GM12878 (cell line): ENCODE measurements around the gene UNC45A. TPM values are rescaled to one million over a fixed set of nuclear protein-coding genes. Genes with fewer than 3 reads are reported as not detected.

Experiments
- CBX3 ChIP-seq: fragments of 200-600 bp; sonication (generic); IDR thresholded peaks from 2 replicates; pipeline ENCODE4 v1.6.1; 2016; ENCODE audit warnings: low read depth, borderline replicate concordance
- IRF4 ChIP-seq: IDR thresholded peaks from 2 replicates; pipeline ENCODE4 v1.6.1; 2011; ENCODE audit warnings: low read depth, low read length
- RELA ChIP-seq: fragments of 450-650 bp; IDR thresholded peaks from 2 replicates; pipeline ENCODE4 v1.8.0; 2014; ENCODE audit warnings: borderline replicate concordance; ENCODE audit not compliant: partially characterized antibody
- SPI1 ChIP-seq: IDR thresholded peaks from 2 replicates; pipeline ENCODE4 v1.6.1; 2011; ENCODE audit warnings: low read depth, mild to moderate bottlenecking, low read length, moderate library complexity, borderline replicate concordance; ENCODE audit not compliant: insufficient read depth
- SREBF1 ChIP-seq: IDR thresholded peaks from 2 replicates; pipeline ENCODE4 v1.6.1; 2012; ENCODE audit warnings: mild to moderate bottlenecking, low read length
- polyA plus RNA-seq, 11 experiments: library from polyadenylated mRNA; depleted of rRNA in 4 of 11; unstranded in 6 of 11; stranded (reverse) in 5 of 11; fragments of >200 nt; fragmentation: Nextera tagmentation in 4 of 11; fragmentation: Illumina TruSeq in 1 of 11; extraction: Ambion mirVana in 4 of 11; extraction: Trizol in 1 of 11; gene quantifications; 1 replicate in 1 of 11; 2 replicates in 10 of 11; pipeline versions ENCODE4 v1.2.1 to v1.2.3, GENCODE V29; 2011 to 2016; ENCODE audit warnings: inconsistent platforms in 2 of 11, missing spikeins in 2 of 11, low read depth in 1 of 11
- total RNA-seq, 4 experiments: library from RNA; depleted of rRNA in 3 of 4; stranded (reverse); fragments of >200 nt in 3 of 4; fragmentation: Illumina TruSeq in 1 of 4; extraction: Trizol in 1 of 4; gene quantifications; 2 replicates each; pipeline versions ENCODE4 v1.2.1 to v1.2.3, GENCODE V29; 2013 to 2021
- TF ChIP-seq, protein P1 (sequence below): fragments of 450-650 bp; IDR thresholded peaks from 2 replicates; pipeline ENCODE4 v1.6.1; 2017; ENCODE audit warnings: mild to moderate bottlenecking, moderate library complexity
- TF ChIP-seq, protein P2 (sequence below): IDR thresholded peaks from 2 replicates; pipeline ENCODE4 v1.6.1; 2012; ENCODE audit warnings: improper control_type of control experiment, low read depth, low read length; ENCODE audit not compliant: insufficient replicate concordance
- TF ChIP-seq, protein P3 (sequence below): fragments of 150-350 bp; IDR thresholded peaks from 2 replicates; pipeline ENCODE4 v1.6.1; 2016; ENCODE audit warnings: low read depth, low read length
- TF ChIP-seq, protein P4 (sequence below): fragments of 450-650 bp; formaldehyde crosslinking; IDR thresholded peaks from 2 replicates; pipeline ENCODE4 v1.4.0; 2022; ENCODE audit warnings: mild to moderate bottlenecking, moderate library complexity

The UNC45A gene
- total and polyA plus RNA-seq, 10 of the 15 experiments (the other 5 are each of a cell fraction or from before 2014, with no cell fraction given): 10.3 to 57.8 (median 40.5) TPM

DNA sequence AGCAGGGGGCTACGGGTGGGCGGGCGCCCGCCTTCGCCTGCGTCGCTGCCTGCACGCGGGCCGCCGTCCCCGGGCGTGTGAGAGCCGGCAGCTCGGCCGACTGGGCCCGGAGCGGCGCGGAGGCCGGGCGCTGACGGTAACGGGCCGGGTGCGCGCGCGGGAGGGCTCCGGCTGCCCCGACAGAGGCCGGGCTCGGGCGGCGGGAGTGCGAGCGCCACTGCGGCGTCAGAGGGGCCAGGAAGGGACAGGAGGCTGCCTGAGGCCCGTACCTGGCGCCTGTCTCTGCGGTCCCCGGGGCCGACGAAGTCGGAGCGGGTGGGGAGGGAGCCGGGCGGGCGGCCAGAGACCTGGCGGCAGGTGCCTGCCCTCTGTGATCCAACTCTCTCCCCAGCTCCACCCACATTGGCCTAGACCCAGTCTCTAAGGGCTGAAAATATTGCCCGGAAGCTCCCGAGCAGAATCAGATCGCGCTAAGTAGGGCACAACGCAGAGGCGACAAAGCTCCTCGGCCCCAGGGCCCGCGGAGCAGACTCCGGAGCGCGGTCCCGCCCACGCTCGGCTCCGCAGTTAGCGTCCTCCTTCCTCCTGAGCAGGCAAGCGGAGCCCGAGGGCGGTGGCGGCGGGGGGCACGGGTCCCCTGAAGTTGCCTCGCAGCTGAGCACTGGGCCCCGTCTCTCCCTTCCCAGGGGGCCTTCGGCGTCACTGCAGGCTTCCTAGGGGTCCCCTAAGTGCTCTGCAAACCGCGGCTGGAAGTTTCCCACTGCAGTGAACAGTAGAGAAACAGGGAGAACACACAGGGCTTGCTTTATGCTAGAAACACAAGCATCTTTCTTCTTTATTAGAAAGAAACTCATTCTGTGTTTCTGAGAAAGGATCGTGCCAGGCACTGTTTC lies 32.0 kb upstream of the UNC45A start, which contains the start of gene MAN2A2 (continued):
- TF ChIP-seq, protein P1, sequence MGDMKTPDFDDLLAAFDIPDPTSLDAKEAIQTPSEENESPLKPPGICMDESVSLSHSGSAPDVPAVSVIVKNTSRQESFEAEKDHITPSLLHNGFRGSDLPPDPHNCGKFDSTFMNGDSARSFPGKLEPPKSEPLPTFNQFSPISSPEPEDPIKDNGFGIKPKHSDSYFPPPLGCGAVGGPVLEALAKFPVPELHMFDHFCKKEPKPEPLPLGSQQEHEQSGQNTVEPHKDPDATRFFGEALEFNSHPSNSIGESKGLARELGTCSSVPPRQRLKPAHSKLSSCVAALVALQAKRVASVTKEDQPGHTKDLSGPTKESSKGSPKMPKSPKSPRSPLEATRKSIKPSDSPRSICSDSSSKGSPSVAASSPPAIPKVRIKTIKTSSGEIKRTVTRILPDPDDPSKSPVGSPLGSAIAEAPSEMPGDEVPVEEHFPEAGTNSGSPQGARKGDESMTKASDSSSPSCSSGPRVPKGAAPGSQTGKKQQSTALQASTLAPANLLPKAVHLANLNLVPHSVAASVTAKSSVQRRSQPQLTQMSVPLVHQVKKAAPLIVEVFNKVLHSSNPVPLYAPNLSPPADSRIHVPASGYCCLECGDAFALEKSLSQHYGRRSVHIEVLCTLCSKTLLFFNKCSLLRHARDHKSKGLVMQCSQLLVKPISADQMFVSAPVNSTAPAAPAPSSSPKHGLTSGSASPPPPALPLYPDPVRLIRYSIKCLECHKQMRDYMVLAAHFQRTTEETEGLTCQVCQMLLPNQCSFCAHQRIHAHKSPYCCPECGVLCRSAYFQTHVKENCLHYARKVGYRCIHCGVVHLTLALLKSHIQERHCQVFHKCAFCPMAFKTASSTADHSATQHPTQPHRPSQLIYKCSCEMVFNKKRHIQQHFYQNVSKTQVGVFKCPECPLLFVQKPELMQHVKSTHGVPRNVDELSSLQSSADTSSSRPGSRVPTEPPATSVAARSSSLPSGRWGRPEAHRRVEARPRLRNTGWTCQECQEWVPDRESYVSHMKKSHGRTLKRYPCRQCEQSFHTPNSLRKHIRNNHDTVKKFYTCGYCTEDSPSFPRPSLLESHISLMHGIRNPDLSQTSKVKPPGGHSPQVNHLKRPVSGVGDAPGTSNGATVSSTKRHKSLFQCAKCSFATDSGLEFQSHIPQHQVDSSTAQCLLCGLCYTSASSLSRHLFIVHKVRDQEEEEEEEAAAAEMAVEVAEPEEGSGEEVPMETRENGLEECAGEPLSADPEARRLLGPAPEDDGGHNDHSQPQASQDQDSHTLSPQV: no peak
- TF ChIP-seq SPI1 (no peak), RELA (no peak), IRF4 (no peak), CBX3 (no peak), SREBF1 (no peak)
- TF ChIP-seq, protein P2, sequence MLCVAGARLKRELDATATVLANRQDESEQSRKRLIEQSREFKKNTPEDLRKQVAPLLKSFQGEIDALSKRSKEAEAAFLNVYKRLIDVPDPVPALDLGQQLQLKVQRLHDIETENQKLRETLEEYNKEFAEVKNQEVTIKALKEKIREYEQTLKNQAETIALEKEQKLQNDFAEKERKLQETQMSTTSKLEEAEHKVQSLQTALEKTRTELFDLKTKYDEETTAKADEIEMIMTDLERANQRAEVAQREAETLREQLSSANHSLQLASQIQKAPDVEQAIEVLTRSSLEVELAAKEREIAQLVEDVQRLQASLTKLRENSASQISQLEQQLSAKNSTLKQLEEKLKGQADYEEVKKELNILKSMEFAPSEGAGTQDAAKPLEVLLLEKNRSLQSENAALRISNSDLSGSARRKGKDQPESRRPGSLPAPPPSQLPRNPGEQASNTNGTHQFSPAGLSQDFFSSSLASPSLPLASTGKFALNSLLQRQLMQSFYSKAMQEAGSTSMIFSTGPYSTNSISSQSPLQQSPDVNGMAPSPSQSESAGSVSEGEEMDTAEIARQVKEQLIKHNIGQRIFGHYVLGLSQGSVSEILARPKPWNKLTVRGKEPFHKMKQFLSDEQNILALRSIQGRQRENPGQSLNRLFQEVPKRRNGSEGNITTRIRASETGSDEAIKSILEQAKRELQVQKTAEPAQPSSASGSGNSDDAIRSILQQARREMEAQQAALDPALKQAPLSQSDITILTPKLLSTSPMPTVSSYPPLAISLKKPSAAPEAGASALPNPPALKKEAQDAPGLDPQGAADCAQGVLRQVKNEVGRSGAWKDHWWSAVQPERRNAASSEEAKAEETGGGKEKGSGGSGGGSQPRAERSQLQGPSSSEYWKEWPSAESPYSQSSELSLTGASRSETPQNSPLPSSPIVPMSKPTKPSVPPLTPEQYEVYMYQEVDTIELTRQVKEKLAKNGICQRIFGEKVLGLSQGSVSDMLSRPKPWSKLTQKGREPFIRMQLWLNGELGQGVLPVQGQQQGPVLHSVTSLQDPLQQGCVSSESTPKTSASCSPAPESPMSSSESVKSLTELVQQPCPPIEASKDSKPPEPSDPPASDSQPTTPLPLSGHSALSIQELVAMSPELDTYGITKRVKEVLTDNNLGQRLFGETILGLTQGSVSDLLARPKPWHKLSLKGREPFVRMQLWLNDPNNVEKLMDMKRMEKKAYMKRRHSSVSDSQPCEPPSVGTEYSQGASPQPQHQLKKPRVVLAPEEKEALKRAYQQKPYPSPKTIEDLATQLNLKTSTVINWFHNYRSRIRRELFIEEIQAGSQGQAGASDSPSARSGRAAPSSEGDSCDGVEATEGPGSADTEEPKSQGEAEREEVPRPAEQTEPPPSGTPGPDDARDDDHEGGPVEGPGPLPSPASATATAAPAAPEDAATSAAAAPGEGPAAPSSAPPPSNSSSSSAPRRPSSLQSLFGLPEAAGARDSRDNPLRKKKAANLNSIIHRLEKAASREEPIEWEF: no peak
- TF ChIP-seq, protein P3, sequence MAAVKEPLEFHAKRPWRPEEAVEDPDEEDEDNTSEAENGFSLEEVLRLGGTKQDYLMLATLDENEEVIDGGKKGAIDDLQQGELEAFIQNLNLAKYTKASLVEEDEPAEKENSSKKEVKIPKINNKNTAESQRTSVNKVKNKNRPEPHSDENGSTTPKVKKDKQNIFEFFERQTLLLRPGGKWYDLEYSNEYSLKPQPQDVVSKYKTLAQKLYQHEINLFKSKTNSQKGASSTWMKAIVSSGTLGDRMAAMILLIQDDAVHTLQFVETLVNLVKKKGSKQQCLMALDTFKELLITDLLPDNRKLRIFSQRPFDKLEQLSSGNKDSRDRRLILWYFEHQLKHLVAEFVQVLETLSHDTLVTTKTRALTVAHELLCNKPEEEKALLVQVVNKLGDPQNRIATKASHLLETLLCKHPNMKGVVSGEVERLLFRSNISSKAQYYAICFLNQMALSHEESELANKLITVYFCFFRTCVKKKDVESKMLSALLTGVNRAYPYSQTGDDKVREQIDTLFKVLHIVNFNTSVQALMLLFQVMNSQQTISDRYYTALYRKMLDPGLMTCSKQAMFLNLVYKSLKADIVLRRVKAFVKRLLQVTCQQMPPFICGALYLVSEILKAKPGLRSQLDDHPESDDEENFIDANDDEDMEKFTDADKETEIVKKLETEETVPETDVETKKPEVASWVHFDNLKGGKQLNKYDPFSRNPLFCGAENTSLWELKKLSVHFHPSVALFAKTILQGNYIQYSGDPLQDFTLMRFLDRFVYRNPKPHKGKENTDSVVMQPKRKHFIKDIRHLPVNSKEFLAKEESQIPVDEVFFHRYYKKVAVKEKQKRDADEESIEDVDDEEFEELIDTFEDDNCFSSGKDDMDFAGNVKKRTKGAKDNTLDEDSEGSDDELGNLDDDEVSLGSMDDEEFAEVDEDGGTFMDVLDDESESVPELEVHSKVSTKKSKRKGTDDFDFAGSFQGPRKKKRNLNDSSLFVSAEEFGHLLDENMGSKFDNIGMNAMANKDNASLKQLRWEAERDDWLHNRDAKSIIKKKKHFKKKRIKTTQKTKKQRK: no peak
- TF ChIP-seq, protein P4, sequence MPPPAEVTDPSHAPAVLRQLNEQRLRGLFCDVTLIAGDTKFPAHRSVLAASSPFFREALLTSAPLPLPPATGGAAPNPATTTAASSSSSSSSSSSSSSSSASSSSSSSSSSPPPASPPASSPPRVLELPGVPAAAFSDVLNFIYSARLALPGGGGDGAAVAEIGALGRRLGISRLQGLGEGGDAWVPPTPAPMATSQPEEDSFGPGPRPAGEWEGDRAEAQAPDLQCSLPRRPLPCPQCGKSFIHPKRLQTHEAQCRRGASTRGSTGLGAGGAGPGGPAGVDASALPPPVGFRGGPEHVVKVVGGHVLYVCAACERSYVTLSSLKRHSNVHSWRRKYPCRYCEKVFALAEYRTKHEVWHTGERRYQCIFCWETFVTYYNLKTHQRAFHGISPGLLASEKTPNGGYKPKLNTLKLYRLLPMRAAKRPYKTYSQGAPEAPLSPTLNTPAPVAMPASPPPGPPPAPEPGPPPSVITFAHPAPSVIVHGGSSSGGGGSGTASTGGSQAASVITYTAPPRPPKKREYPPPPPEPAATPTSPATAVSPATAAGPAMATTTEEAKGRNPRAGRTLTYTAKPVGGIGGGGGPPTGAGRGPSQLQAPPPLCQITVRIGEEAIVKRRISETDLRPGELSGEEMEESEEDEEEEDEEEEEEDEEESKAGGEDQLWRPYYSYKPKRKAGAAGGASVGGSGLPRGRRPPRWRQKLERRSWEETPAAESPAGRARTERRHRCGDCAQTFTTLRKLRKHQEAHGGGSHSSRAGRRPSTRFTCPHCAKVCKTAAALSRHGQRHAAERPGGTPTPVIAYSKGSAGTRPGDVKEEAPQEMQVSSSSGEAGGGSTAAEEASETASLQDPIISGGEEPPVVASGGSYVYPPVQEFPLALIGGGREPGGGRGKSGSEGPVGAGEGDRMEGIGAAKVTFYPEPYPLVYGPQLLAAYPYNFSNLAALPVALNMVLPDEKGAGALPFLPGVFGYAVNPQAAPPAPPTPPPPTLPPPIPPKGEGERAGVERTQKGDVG: no peak
